HG02623 (cell line): Measurements from ENCODE around the gene SRP9.
"Not testable (repeated sequence)": the region's sequence is repeated elsewhere in the genome, so short reads cannot be mapped to it uniquely, and the experiment has no call there.

Experiments used
- ATAC-seq: cut with Tn5 transposase; IDR thresholded peaks from one replicate; pipeline ENCODE4 v1.9.1; 2021; ENCODE audit warnings: moderate library complexity; ENCODE audit not compliant: unreplicated experiment

The SRP9 gene

DNA sequence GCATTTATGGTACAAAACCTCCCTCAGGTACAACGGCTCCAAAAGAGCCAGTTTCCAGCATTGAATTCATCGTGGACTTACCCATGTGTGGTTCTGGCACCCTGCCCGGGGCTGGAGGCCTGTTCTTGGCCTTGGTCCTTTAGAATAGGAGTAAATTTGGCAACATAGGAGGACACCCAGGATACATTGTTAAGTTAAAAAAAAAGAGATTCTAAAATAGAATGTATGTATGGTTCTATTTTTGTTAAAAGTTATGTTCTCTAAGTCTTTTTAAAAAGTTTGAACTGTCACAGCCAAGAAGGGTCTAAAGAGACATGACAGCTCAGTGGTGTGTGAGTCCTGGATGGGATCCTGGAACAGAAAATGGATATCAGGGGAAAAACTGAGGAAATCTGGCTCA, 58.2 kb downstream of the SRP9 start:
- ATAC-seq, result no peak

DNA sequence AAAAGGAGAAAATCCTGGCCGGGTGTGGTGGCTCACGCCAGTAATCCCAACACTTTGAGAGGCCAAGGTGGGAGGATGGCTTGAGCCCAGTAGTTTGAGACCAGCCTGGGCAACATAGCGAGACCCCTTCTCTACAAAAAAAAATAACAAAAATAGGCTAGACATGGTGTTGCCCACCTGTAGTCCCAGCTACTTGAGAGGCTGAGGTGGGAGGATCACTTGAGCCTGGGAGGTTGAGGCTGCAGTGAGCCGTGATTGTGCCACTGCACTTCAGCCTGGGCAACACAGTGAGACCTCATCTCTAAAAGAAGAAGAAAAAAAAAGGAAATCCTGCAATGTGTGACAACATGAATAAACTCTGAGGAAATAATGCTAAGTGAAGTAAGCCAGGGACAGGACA, 58.7 kb downstream of the SRP9 start:
- ATAC-seq, result not testable (repeated sequence)

DNA sequence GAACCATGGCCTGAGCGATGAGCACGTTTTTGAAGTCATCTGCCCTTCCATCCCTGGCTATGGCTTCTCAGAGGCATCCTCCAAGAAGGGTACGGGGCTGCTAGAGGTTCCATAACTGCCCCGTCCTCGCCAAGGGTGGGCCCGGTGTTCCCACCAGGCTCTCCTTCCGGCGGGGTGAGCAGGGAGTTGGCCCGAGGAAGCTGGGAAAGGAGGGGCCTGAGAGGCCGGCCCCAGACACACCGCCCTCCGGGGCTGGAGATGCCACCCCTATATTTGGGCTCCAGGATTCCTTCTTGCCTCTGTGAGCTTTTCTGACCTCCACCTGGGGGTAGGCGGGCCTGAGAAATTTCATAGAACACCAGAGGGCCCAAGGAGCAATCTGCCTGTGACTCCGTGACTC, 61.2 kb downstream of the SRP9 start:
- no peak for ATAC-seq
